Central memory CD8-positive, alpha-beta T cell (primary cell): ENCODE measurements around the gene SYNJ1.
"Not testable (repeated sequence)": the region's sequence is repeated elsewhere in the genome, so short reads cannot be mapped to it uniquely, and the experiment has no call there.

Experiments
- ATAC-seq: fragments of 150-1000 bp; cut with Tn5 transposase; replicated peaks from 2 replicates; pipeline ENCODE4 v1.10.0; 2022; ENCODE audit warnings: mild to moderate bottlenecking, moderate FRiP score, moderate number of reproducible peaks; ENCODE audit not compliant: poor library complexity, severe bottlenecking; ENCODE audit errors: extremely low read depth
- DNase-seq, 2 donors: peaks; one replicate each; pipeline ENCODE4 v3.0.0; 2021; ENCODE audit warnings: low spot score in 2 of 2
- H3K27ac Mint-ChIP-seq: one replicate; pipeline ENCODE4 v1.8.0; 2022; ENCODE audit warnings: low read depth, mild to moderate bottlenecking, moderate library complexity, mixed read lengths
- H3K27me3 Mint-ChIP-seq: one replicate; pipeline ENCODE4 v1.8.0; 2022; ENCODE audit warnings: mixed read lengths
- H3K36me3 Mint-ChIP-seq: one replicate; pipeline ENCODE4 v1.8.0; 2022; ENCODE audit warnings: mild to moderate bottlenecking, moderate library complexity, mixed read lengths; ENCODE audit not compliant: insufficient read depth
- H3K4me1 Mint-ChIP-seq: one replicate; pipeline ENCODE4 v1.8.0; 2022; ENCODE audit warnings: mixed read lengths
- H3K4me3 Mint-ChIP-seq: one replicate; pipeline ENCODE4 v1.8.0; 2022; ENCODE audit warnings: mild to moderate bottlenecking, moderate library complexity, mixed read lengths
- H3K9me3 Mint-ChIP-seq: one replicate; pipeline ENCODE4 v1.8.0; 2022; ENCODE audit warnings: mixed read lengths

SYNJ1 gene, protein sequence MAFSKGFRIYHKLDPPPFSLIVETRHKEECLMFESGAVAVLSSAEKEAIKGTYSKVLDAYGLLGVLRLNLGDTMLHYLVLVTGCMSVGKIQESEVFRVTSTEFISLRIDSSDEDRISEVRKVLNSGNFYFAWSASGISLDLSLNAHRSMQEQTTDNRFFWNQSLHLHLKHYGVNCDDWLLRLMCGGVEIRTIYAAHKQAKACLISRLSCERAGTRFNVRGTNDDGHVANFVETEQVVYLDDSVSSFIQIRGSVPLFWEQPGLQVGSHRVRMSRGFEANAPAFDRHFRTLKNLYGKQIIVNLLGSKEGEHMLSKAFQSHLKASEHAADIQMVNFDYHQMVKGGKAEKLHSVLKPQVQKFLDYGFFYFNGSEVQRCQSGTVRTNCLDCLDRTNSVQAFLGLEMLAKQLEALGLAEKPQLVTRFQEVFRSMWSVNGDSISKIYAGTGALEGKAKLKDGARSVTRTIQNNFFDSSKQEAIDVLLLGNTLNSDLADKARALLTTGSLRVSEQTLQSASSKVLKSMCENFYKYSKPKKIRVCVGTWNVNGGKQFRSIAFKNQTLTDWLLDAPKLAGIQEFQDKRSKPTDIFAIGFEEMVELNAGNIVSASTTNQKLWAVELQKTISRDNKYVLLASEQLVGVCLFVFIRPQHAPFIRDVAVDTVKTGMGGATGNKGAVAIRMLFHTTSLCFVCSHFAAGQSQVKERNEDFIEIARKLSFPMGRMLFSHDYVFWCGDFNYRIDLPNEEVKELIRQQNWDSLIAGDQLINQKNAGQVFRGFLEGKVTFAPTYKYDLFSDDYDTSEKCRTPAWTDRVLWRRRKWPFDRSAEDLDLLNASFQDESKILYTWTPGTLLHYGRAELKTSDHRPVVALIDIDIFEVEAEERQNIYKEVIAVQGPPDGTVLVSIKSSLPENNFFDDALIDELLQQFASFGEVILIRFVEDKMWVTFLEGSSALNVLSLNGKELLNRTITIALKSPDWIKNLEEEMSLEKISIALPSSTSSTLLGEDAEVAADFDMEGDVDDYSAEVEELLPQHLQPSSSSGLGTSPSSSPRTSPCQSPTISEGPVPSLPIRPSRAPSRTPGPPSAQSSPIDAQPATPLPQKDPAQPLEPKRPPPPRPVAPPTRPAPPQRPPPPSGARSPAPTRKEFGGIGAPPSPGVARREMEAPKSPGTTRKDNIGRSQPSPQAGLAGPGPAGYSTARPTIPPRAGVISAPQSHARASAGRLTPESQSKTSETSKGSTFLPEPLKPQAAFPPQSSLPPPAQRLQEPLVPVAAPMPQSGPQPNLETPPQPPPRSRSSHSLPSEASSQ (N-terminal part only)

GRCh38 chr21:32727687-32728455 lies at the start of gene SYNJ1:
Gene SYNJ1 (minus strand): TSS chr21:32728013. CDS start chr21:32726895, 1,118 bp downstream.
- ATAC-seq: peak; percentile 92
- Mint-ChIP-seq H3K9me3 (no peaks in the 10 kb centered on the region), H3K27me3 (no peaks in the 10 kb centered on the region), H3K27ac (peak within 1 kb of the TSS; percentile 85), H3K4me1 (peaks cover 33% of the 10 kb centered on the region), H3K4me3 (peak within 1 kb of the TSS; percentile 99), H3K36me3 (peaks cover 20% of the 10 kb centered on the region)
- DNase-seq: peak; percentile 88 to 89

DNA sequence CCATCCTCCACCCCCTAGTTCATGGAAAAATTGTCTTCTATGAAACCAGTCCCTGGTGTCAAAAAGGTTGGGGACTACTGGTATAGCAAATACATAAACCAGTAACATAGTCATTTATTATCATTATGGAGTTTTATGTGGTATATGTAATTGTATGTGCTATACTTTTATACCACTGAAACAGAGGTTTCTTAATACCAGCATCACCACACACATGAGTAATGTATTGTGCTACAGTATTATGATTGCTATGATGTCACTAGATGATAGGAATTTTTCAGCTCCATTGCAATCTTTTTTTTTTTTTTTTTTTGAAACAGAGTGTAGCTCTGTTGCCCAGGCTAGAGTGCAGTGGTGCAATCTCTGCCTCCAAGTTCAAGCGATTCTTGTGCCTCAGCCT lies 49.5 kb upstream of the SYNJ1 start:
- peaks cover 8% of the 10 kb centered on the region for H3K36me3 Mint-ChIP-seq
- no peak overlapping the region for H3K27ac Mint-ChIP-seq
- H3K4me1 Mint-ChIP-seq: peaks cover 18% of the 10 kb centered on the region
- DNase-seq (no peak), ATAC-seq (no peak)
- H3K27me3 Mint-ChIP-seq: no peaks in the 10 kb centered on the region
- H3K4me3 Mint-ChIP-seq: no peak overlapping the region
- H3K9me3 Mint-ChIP-seq: no peaks in the 10 kb centered on the region

- DNase-seq: no peak
- no peak overlapping the region for H3K4me3 Mint-ChIP-seq
- no peak for ATAC-seq
- peaks cover 1% of the 10 kb centered on the region for H3K9me3 Mint-ChIP-seq
- peaks cover 13% of the 10 kb centered on the region for H3K36me3 Mint-ChIP-seq
- no peak overlapping the region for H3K27ac Mint-ChIP-seq
- H3K4me1 Mint-ChIP-seq: peaks cover 18% of the 10 kb centered on the region
- H3K27me3 Mint-ChIP-seq: peaks cover 4% of the 10 kb centered on the region
Observed at GRCh38 chr21:32776743-32777142, 48.9 kb upstream of the SYNJ1 start.

DNA sequence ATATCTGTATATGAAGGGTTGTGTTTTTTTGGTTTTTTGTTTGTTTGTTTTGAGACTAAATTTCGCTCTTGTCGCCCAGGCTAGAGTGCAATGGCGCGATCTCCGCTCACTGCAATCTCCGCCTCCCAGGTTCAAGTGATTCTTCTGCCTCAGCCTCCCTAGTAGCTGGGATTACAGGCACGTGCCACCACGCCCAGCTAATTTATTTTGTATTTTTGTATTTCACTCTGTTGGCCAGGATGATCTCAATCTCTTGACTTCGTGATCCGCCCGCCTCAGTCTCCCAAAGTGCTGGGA lies 45.2 kb upstream of the SYNJ1 start:
- not testable (repeated sequence) for DNase-seq, H3K27me3 Mint-ChIP-seq, ATAC-seq, H3K9me3 Mint-ChIP-seq
- Mint-ChIP-seq H3K27ac (peak overlapping the region; percentile 100), H3K36me3 (peaks cover 28% of the 10 kb centered on the region), H3K4me1 (peaks cover 42% of the 10 kb centered on the region), H3K4me3 (peak overlapping the region; percentile 95)

GRCh38 chr21:32772281-32773047 lies 44.7 kb upstream of the SYNJ1 start:
- ATAC-seq (no peak), DNase-seq (no peak)
- Mint-ChIP-seq H3K4me1 (peaks cover 47% of the 10 kb centered on the region), H3K36me3 (peaks cover 30% of the 10 kb centered on the region), H3K4me3 (peak overlapping the region; percentile 95), H3K27ac (peak overlapping the region; percentile 100), H3K27me3 (peaks cover 9% of the 10 kb centered on the region), H3K9me3 (peaks cover 5% of the 10 kb centered on the region)

DNA sequence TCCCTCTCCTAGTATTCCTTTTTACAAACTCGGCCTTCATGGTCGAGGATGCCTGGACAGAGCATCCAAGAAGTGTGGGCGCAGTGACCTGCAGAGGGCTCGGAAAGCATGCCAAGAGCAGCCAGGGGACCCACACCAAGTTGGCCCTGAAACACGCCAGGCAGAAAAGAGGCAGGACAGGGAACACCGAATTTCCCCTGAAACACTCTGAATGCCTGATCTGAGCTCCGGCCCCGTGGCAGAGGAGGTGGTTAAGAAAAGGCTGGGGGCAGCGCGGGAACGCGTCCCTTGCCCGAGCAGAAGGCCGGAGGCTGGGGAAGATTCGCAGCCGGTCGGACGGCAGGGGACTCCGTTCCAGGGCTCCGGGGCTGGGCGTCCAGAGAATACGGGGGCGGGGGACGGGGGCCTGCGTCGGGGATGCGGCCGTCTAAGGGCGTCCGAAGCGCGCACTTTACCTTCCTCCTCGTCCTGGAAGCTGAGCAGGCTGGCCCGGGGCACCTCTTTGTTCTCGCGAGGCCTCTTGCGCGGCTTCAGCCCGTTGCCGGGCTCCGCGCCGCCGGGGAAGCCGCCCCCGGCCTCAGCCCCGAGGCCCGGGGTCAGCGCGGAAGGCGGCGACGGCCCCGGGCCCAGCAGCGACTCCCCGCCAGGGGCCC lies 43.2 kb upstream of the SYNJ1 start:
- ATAC-seq: peak; percentile 38
- DNase-seq: peak in 1 of 2 donors; percentile 32
- peaks cover 9% of the 10 kb centered on the region for H3K27me3 Mint-ChIP-seq
- H3K9me3 Mint-ChIP-seq: peaks cover 5% of the 10 kb centered on the region
- H3K4me1 Mint-ChIP-seq: peaks cover 62% of the 10 kb centered on the region
- peak overlapping the region; percentile 100 for H3K27ac Mint-ChIP-seq
- H3K36me3 Mint-ChIP-seq: peaks cover 34% of the 10 kb centered on the region
- peak overlapping the region; percentile 95 for H3K4me3 Mint-ChIP-seq

- DNase-seq (no peak), ATAC-seq (no peak)
- peaks cover 5% of the 10 kb centered on the region for H3K9me3 Mint-ChIP-seq
- peaks cover 9% of the 10 kb centered on the region for H3K27me3 Mint-ChIP-seq
- no peak overlapping the region for H3K4me3 Mint-ChIP-seq
- peaks cover 46% of the 10 kb centered on the region for H3K36me3 Mint-ChIP-seq
- H3K4me1 Mint-ChIP-seq: peaks cover 82% of the 10 kb centered on the region
- no peak overlapping the region for H3K27ac Mint-ChIP-seq
Observed at GRCh38 chr21:32768530-32768929, 40.7 kb upstream of the SYNJ1 start.

GRCh38 chr21:32765058-32765457 lies 37.2 kb upstream of the SYNJ1 start:
- ATAC-seq (no peak), DNase-seq (no peak)
- Mint-ChIP-seq H3K36me3 (peaks cover 52% of the 10 kb centered on the region), H3K27me3 (no peaks in the 10 kb centered on the region), H3K4me3 (no peak overlapping the region), H3K9me3 (no peaks in the 10 kb centered on the region), H3K4me1 (peaks cover 55% of the 10 kb centered on the region), H3K27ac (peak overlapping the region; percentile 67)

DNA sequence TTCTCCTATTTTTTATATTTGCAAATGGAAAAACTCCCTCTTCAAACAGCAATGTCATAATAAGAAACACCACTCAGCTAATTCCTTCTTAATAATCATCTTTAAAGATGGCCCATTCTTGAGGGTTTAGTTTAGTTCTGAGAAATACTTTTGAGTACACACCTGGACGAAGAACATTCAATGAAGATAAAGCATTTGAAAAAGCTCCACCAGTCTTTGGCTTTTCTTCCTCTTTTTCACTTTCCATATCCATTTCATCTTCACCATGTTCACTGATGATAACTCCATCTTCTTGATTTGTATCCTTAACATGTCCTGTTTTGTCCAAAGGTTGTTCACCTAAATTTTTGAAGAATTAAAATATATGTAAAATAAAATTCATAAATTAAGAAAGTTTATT lies 36.4 kb upstream of the SYNJ1 start:
- DNase-seq (no peak), ATAC-seq (no peak)
- no peak overlapping the region for H3K4me3 Mint-ChIP-seq
- H3K27me3 Mint-ChIP-seq: no peaks in the 10 kb centered on the region
- H3K4me1 Mint-ChIP-seq: peaks cover 50% of the 10 kb centered on the region
- H3K27ac Mint-ChIP-seq: no peak overlapping the region
- H3K36me3 Mint-ChIP-seq: peaks cover 56% of the 10 kb centered on the region
- no peaks in the 10 kb centered on the region for H3K9me3 Mint-ChIP-seq

GRCh38 chr21:32757804-32758203 lies 30.0 kb upstream of the SYNJ1 start:
- no peak overlapping the region for H3K27ac Mint-ChIP-seq
- H3K4me3 Mint-ChIP-seq: no peak overlapping the region
- H3K27me3 Mint-ChIP-seq: no peaks in the 10 kb centered on the region
- H3K9me3 Mint-ChIP-seq: no peaks in the 10 kb centered on the region
- DNase-seq (no peak), ATAC-seq (no peak)
- no peaks in the 10 kb centered on the region for H3K4me1 Mint-ChIP-seq
- H3K36me3 Mint-ChIP-seq: peaks cover 75% of the 10 kb centered on the region

GRCh38 chr21:32756096-32756495 lies 28.3 kb upstream of the SYNJ1 start:
- no peak for ATAC-seq
- Mint-ChIP-seq H3K36me3 (peaks cover 70% of the 10 kb centered on the region), H3K4me3 (no peak overlapping the region), H3K9me3 (no peaks in the 10 kb centered on the region), H3K4me1 (no peaks in the 10 kb centered on the region), H3K27ac (no peak overlapping the region), H3K27me3 (no peaks in the 10 kb centered on the region)
- DNase-seq: no peak
